Effector CD8-positive, alpha-beta T cell (primary cell): ENCODE data around the gene RNF227.

ENCODE experiments used
- DNase-seq: peaks from one replicate; lab custom pipeline; 2025; lab: John Stamatoyannopoulos, UW

The RNF227 gene

GRCh38 chr17:7930841-7931631 lies 14.9 kb upstream of the RNF227 start:
- no peak for DNase-seq

GRCh38 chr17:7929158-7930023 lies 13.3 kb upstream of the RNF227 start, which contains the start of gene KCNAB3:
KCNAB3 (minus strand) TSS chr17:7929856; CDS start chr17:7929435, 421 bp downstream.
- no peak for DNase-seq

GRCh38 chr17:7927596-7927995 lies 11.5 kb upstream of the RNF227 start:
- DNase-seq = no peak

GRCh38 chr17:7922845-7923628 lies 6.9 kb upstream of the RNF227 start:
- peak; percentile 84 for DNase-seq

GRCh38 chr17:7922269-7922844 lies 6.3 kb upstream of the RNF227 start:
- DNase-seq = no peak

GRCh38 chr17:7916808-7917207 lies 719 bp upstream of the RNF227 start:
- no peak for DNase-seq

GRCh38 chr17:7916385-7916682 lies 245 bp upstream of the RNF227 start:
- no peak for DNase-seq

GRCh38 chr17:7915179-7915610 lies 894 bp downstream of the RNF227 start:
- DNase-seq = no peak

GRCh38 chr17:7912927-7913524 lies 3.1 kb downstream of the RNF227 start:
- no peak for DNase-seq

- no peak for DNase-seq
Observed at GRCh38 chr17:7911116-7911515, 5.0 kb downstream of the RNF227 start.

GRCh38 chr17:7910711-7911110 lies 5.4 kb downstream of the RNF227 start:
- DNase-seq = no peak

- DNase-seq = no peak
Observed at GRCh38 chr17:7910281-7910680, 5.8 kb downstream of the RNF227 start.

- DNase-seq = no peak
Observed at GRCh38 chr17:7909089-7909488, 7.0 kb downstream of the RNF227 start.

GRCh38 chr17:7903154-7904103 lies 12.7 kb downstream of the RNF227 start:
- no peak for DNase-seq

GRCh38 chr17:7897773-7898172 lies 18.3 kb downstream of the RNF227 start:
- DNase-seq = no peak

GRCh38 chr17:7897090-7897489 lies 19.0 kb downstream of the RNF227 start:
- DNase-seq = no peak

- DNase-seq = no peak
Observed at GRCh38 chr17:7894866-7895265, 21.2 kb downstream of the RNF227 start.

- DNase-seq = no peak
Observed at GRCh38 chr17:7894226-7894625, 21.9 kb downstream of the RNF227 start.

- no peak for DNase-seq
Observed at GRCh38 chr17:7893187-7893880, 22.8 kb downstream of the RNF227 start.
